Measurements from ENCODE around the gene RGL2. TPM values are rescaled to one million over a fixed set of nuclear protein-coding genes. Genes with fewer than 3 reads are reported as not detected.
"Not testable (repeated sequence)": the region's sequence is repeated elsewhere in the genome, so short reads cannot be mapped to it uniquely, and the experiment has no call there.

RGL2 gene
- polyA plus RNA-seq, 2 of the 4 experiments (the other 2 are of a cell fraction) = 11.6 to 13.9 TPM

DNA sequence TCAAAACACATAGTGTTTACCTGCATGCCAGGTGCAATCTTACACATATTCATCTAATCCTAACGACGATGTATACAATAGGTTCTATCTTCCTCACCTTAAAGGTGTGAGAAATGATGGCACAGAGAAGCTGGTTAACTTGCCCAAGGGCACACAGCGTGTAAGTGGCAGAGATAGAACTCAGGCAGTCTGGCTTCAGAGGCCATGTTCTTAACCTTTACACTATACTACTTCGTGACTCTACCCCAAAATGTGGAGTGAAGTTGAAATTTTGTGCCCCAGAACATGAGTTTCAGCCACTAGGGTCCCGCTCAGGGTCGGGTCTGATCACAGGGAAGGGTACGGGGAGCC lies 27.6 kb downstream of the RGL2 start:
- no peak for DNase-seq (ENCODE audit: low read depth in 1 of 2, low spot score in 1 of 2)
- H3K4me2 ChIP-seq = peak overlapping the region; percentile 79
- H3K27ac ChIP-seq = peak overlapping the region; percentile 91 to 97
- no peak for FAIRE-seq
- POLR2A ChIA-PET = interaction anchor here (1.1 to 2.8 kb wide), 8 partner anchors 8 to 303 kb away, joined by 4 to 16 read pairs (median 12); partner anchors contain the start of genes BRD2, PFDN6, RGL2 and WDR46
- H3K4me3 ChIP-seq = peak overlapping the region; percentile 87
- peaks cover 33% of the 10 kb centered on the region for H3K4me1 ChIP-seq
- CTCF ChIA-PET = interaction anchor here (0.8 to 5.7 kb wide), 7 partner anchors 9 to 73 kb away, joined by 3 to 33 read pairs (median 4); no protein-coding TSS in a partner anchor
- 4% methylated on average over 6 of the region's 7 CpGs for WGBS (ENCODE audit: missing lambda C conversion rate)
- no peaks in the 10 kb centered on the region for H3K9me3 ChIP-seq
- no peak for TF ChIP-seq MAZ (IDR thresholded peaks at IDR 0.05; ENCODE audit: borderline replicate concordance, low read depth, low read length)
- peak; percentile 84 for TF ChIP-seq ZFP36 (IDR thresholded peaks at IDR 0.05; ENCODE audit: borderline replicate concordance, partially characterized antibody)
- TF ChIP-seq KDM1A (IDR thresholded peaks at IDR 0.05; ENCODE audit: low read depth) = peak; percentile 66; the same call in 1 of the 2 replicates
- peak; percentile 37 to 42 for ATAC-seq

DNA sequence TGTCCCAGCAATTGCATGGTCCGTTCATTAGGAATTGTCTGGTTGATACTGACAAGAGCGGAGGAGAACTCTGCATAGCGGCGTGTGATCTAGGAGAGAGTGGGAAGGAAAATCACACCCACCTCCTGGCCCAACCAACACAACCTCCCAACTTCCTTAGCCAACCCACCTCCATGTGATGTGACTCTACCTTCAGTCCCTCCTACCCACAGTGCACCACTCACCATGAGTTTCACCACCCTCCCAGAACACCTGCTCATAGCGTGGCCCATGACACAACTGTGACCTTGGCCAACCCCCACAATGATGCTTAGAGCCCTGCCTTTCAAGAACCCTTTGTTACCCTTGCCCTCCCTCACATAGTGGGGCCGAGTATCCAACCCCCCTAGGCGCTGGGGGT lies 34.7 kb downstream of the RGL2 start:
- WGBS (ENCODE audit: missing lambda C conversion rate) = 86% methylated on average over 6 of the region's 7 CpGs
- POLR2A ChIA-PET = interaction anchor here (1.7 kb wide), 1 partner anchor 8 kb away, joined by 7 read pairs; the partner anchor contains the start of genes RPS18 and VPS52

DNA sequence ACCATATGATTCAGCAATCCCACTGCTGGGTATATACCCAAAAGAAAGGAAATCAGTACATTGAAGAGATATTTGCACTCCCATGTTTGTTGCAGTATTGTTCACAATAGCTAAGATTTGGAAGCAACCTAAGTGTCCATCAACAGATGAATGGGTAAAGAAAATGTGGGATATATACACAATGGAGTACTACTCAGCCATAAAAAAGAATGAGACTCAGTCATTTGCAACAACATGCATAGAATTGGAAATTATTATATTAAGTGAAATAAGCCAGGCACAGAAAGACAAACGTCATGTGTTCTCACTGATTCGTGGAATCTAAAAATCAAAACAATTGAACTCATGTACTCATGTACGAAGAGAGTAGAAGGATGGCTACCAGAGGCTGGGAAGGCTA lies 36.3 kb downstream of the RGL2 start:
- DNase-seq (ENCODE audit: low read depth in 1 of 2, low spot score in 1 of 2); H3K4me3 ChIP-seq; FAIRE-seq; H3K4me1 ChIP-seq; H3K9me3 ChIP-seq; H3K27ac ChIP-seq; H3K4me2 ChIP-seq; ATAC-seq: not testable (repeated sequence)
- POLR2A ChIA-PET = interaction anchor here (1.7 kb wide), 1 partner anchor 9 kb away, joined by 7 read pairs; the partner anchor contains the start of genes RPS18 and VPS52
- CTCF ChIA-PET = interaction anchor here (0.6 to 3.1 kb wide), 3 partner anchors 9 to 210 kb away, joined by 3 to 10 read pairs (median 3); partner anchors contain the start of genes RPS18 and VPS52
- WGBS (ENCODE audit: missing lambda C conversion rate) = 88% methylated on average over 3 of the region's 3 CpGs

More for the DNA sequence above, 34.7 kb downstream of the RGL2 start:
- Histone ChIP-seq H3K4me1 (peaks cover 4% of the 10 kb centered on the region; the same call in 1 of the 3 replicates), H3K9me3 (no peaks in the 10 kb centered on the region), H3K4me3 (no peak overlapping the region), H3K27ac (no peak overlapping the region), H3K4me2 (no peak overlapping the region)
- ATAC-seq (no peak; a peak in 1 of 6 replicates), FAIRE-seq (no peak), DNase-seq (ENCODE audit: low read depth in 1 of 2, low spot score in 1 of 2) (no peak)
- CTCF ChIA-PET = interaction anchor here (0.9 kb wide), 1 partner anchor 14 kb away, joined by 5 read pairs; no protein-coding TSS in a partner anchor
- TF ChIP-seq FOSB (CRISPR knock-in tag; IDR thresholded peaks at IDR 0.05) (no peak), MYC (IDR thresholded peaks at IDR 0.05; ENCODE audit: borderline replicate concordance, low read length) (no peak)
- TF ChIP-seq, protein P1, sequence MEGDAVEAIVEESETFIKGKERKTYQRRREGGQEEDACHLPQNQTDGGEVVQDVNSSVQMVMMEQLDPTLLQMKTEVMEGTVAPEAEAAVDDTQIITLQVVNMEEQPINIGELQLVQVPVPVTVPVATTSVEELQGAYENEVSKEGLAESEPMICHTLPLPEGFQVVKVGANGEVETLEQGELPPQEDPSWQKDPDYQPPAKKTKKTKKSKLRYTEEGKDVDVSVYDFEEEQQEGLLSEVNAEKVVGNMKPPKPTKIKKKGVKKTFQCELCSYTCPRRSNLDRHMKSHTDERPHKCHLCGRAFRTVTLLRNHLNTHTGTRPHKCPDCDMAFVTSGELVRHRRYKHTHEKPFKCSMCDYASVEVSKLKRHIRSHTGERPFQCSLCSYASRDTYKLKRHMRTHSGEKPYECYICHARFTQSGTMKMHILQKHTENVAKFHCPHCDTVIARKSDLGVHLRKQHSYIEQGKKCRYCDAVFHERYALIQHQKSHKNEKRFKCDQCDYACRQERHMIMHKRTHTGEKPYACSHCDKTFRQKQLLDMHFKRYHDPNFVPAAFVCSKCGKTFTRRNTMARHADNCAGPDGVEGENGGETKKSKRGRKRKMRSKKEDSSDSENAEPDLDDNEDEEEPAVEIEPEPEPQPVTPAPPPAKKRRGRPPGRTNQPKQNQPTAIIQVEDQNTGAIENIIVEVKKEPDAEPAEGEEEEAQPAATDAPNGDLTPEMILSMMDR (IDR thresholded peaks at IDR 0.05) = no peak

DNA sequence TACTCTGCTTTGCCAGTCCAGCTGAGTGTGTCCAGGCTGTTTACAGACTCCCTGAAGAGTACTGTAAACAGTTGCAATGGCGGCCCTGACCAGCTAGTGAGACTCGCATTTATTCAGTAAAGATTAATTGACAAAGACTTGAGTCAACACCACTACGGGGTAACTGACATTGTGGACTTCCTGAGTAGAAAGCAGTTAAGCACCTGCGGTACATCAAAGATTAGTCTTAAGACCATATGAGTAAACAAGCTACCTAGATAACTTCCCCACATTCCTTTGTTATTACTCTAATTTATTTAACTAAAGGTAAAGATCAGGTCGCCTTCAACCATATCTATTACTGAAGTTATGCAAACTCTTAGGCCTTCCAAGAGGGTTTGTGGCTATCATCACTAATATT lies 39.7 kb downstream of the RGL2 start:
- Histone ChIP-seq H3K9me3 (no peaks in the 10 kb centered on the region), H3K4me3 (no peak overlapping the region), H3K4me1 (peaks cover 4% of the 10 kb centered on the region; the same call in 1 of the 3 replicates), H3K27ac (no peak overlapping the region), H3K4me2 (no peak overlapping the region)
- ChIA-PET POLR2A (no interaction called here), CTCF (interaction anchor here (1.1 to 3.4 kb wide), 2 partner anchors 8 to 11 kb away, joined by 4 to 11 read pairs; no protein-coding TSS in a partner anchor)
- no peak for ATAC-seq
- no peak for DNase-seq (ENCODE audit: low read depth in 1 of 2, low spot score in 1 of 2)
- 64% methylated on average over 5 of the region's 5 CpGs for WGBS (ENCODE audit: missing lambda C conversion rate)
- TF ChIP-seq GATA3 (IDR thresholded peaks at IDR 0.05; ENCODE audit: borderline replicate concordance) (no peak), POLR2AphosphoS2 (conservative IDR thresholded peaks at IDR 0.05; ENCODE audit: low read length) (no peak)
- FAIRE-seq = no peak

DNA sequence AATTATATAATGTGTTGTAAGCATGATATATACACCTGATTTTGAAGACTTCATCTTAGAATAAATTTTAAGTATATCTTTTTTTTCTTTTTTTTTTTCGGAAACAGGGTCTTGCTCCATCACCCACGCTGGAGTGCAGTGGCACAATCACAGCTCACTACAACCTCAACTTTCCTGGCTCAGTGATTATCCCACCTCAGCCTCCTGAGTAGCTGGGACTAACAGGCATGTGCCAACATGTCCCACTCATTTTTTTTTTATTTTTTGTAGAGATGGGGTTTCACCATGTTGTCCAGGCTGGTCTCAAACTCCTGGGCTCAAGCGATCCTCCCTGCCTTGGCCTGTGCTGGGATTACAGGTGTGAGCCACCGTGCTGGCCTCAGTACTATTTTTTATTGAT lies 44.2 kb downstream of the RGL2 start:
- no peak overlapping the region for H3K4me2 ChIP-seq
- H3K4me3 ChIP-seq = no peak overlapping the region
- CTCF ChIA-PET = no interaction called here
- no peaks in the 10 kb centered on the region for H3K9me3 ChIP-seq
- H3K27ac ChIP-seq = 0 out of 6 replicates have a peak overlapping the region, but pooled peaks have one; percentile 16 to 20
- ATAC-seq (no peak), FAIRE-seq (no peak), DNase-seq (ENCODE audit: low read depth in 1 of 2, low spot score in 1 of 2) (no peak)
- TF ChIP-seq KDM5A (IDR thresholded peaks at IDR 0.05) (no peak), EHMT2 (IDR thresholded peaks at IDR 0.05; ENCODE audit: low read depth) (no peak)
- 93% methylated on average over 4 of the region's 4 CpGs for WGBS (ENCODE audit: missing lambda C conversion rate)
- POLR2A ChIA-PET = no interaction called here
- H3K4me1 ChIP-seq = peaks cover 11% of the 10 kb centered on the region

DNA sequence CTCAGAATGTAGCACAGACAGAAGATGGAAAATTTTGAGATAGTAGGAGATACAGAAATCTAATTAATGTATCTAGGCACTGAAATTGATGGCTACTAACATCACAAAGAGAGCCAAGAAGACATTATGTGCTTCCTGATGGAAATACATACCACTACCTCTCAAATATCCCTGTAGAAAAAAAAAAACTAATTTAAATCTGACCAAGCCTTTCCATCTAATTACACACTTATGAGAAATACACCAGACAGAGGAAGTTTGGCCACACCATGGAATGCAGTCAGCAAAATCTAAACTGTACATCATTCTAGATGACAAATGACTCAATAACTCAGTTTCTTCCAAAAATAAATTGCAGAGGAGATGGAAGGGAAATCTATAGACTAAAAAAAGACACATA lies 46.0 kb downstream of the RGL2 start:
- FAIRE-seq (no peak), DNase-seq (ENCODE audit: low read depth in 1 of 2, low spot score in 1 of 2) (no peak), ATAC-seq (no peak)
- POLR2A ChIA-PET = no interaction called here
- Histone ChIP-seq H3K27ac (no peak overlapping the region), H3K4me3 (no peak overlapping the region), H3K4me2 (no peak overlapping the region), H3K4me1 (peaks cover 11% of the 10 kb centered on the region), H3K9me3 (no peaks in the 10 kb centered on the region)
- CTCF ChIA-PET = no interaction called here
- TF ChIP-seq RAD21 (conservative IDR thresholded peaks at IDR 0.05 in 1 of 2, IDR thresholded peaks at IDR 0.05 in 1 of 2) (no peak), HOXB13 (CRISPR knock-in tag; IDR thresholded peaks at IDR 0.05; ENCODE audit: low read depth) (no peak), TFCP2L1 (CRISPR knock-in tag; IDR thresholded peaks at IDR 0.05) (no peak), PHF8 (IDR thresholded peaks at IDR 0.05; ENCODE audit: borderline replicate concordance, low read depth) (no peak), NFE2L2 (conservative IDR thresholded peaks at IDR 0.05; ENCODE audit: low read length) (no peak), RNF2 (IDR thresholded peaks at IDR 0.05; ENCODE audit: borderline replicate concordance, low read depth) (no peak), NR3C1 (IDR thresholded peaks at IDR 0.05) (no peak), RFX5 (IDR thresholded peaks at IDR 0.05) (no peak), CEBPB (IDR thresholded peaks at IDR 0.05) (no peak)
- TF ChIP-seq, protein P2, sequence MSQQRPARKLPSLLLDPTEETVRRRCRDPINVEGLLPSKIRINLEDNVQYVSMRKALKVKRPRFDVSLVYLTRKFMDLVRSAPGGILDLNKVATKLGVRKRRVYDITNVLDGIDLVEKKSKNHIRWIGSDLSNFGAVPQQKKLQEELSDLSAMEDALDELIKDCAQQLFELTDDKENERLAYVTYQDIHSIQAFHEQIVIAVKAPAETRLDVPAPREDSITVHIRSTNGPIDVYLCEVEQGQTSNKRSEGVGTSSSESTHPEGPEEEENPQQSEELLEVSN (IDR thresholded peaks at IDR 0.05; ENCODE audit: borderline replicate concordance, low read depth) = no peak

All from A549 (cell line).